ENCODE measurements around the gene C19orf33.
A peak's percentile ranks its signal among the peaks of the same experiment; 100 is the strongest.

Gene C19orf33

DNA sequence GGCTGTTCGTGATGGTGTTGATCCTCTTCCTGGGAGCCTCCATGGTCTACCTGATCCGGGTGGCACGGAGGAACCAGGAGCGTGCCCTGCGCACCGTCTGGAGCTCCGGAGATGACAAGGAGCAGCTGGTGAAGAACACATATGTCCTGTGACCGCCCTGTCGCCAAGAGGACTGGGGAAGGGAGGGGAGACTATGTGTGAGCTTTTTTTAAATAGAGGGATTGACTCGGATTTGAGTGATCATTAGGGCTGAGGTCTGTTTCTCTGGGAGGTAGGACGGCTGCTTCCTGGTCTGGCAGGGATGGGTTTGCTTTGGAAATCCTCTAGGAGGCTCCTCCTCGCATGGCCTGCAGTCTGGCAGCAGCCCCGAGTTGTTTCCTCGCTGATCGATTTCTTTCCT is 12.2 kb upstream of the C19orf33 start:
- Histone ChIP-seq H2AK5ac (ENCODE audit: low read length) (no peak overlapping the region), H3K23ac (ENCODE audit: low read length) (no peak overlapping the region), H3K18ac (ENCODE audit: low read length) (no peak overlapping the region), H3K4me3 (ENCODE audit: low read length) (no peak overlapping the region), H3K79me1 (ENCODE audit: low read length) (no peaks in the 10 kb centered on the region), H3K4me2 (ENCODE audit: low read length) (no peak overlapping the region), H4K5ac (ENCODE audit: low read length) (no peak overlapping the region), H2BK5ac (ENCODE audit: low read length) (no peak overlapping the region), H3K79me2 (ENCODE audit: control insufficient read depth, insufficient read depth, low read length) (no peaks in the 10 kb centered on the region), H2BK120ac (ENCODE audit: low read depth, low read length) (no peak overlapping the region), H3K4ac (ENCODE audit: low read depth, low read length) (no peak overlapping the region), H3K27me3 (ENCODE audit: insufficient read depth, low read length, poor library complexity) (no peaks in the 10 kb centered on the region), H4K8ac (ENCODE audit: low read depth, low read length) (no peak overlapping the region), H3K4me1 (ENCODE audit: control insufficient read depth, low read depth, low read length) (no peaks in the 10 kb centered on the region), H3K27ac (ENCODE audit: low read depth, low read length) (no peak overlapping the region), H3K36me3 (ENCODE audit: control insufficient read depth, insufficient read depth, low read length) (peaks cover 8% of the 10 kb centered on the region), H3K56ac (ENCODE audit: low read length) (no peak overlapping the region), H3K9ac (ENCODE audit: low read length) (no peak overlapping the region), H2BK15ac (replicated peaks; ENCODE audit: low read depth) (no peak overlapping the region)
- no peak for DNase-seq
- WGBS (ENCODE audit: extremely low coverage, insufficient coverage, low lambda C conversion rate) = no CpG with 5 or more reads among the region's 15 CpGs

DNA sequence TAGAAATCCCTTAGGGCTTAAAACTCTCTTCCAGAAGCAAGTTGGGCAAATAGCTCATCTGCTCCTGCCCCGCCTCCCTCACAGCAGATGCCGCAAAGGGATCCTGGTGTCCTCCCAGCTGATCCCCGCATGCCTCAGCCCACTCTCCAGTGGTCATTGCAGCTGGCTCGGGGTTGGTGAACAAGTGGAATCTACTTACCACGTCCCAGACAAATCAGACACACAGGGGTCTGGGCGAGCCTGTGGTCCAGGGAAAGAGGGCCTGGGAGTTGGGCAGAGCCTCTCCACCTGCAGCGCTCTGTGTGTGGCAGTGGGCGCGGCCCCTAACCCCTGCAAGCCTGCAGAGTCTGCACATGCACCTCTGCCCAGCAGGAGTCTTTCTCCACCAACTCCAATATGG is 10.8 kb upstream of the C19orf33 start:
- no peak overlapping the region for H2BK5ac ChIP-seq (ENCODE audit: low read length)

DNA sequence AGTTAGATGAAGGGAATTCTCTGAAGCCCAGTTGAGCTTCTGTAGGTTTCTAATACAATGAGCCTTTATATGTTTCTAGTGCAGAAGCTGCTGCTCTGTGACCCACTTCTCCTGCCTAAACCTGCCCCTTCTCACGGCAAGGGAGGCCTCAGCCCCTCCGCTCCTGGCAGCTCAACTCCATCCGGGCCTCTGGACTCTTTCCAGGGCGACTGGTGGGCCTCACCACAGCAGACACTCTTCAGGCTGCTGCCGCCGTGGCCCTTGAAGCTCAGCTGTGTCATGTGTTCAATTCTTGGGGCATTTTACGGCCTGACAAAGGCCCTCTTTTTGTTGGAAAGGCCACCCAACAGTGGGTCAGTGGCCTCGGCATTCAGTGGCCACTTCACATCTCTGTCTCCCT is 10.0 kb upstream of the C19orf33 start:
- Histone ChIP-seq H3K4me1 (ENCODE audit: control insufficient read depth, low read depth, low read length) (no peaks in the 10 kb centered on the region), H3K27me3 (ENCODE audit: insufficient read depth, low read length, poor library complexity) (no peaks in the 10 kb centered on the region), H3K4me3 (ENCODE audit: low read length) (no peak overlapping the region), H3K27ac (ENCODE audit: low read depth, low read length) (no peak overlapping the region), H3K23ac (ENCODE audit: low read length) (no peak overlapping the region), H3K56ac (ENCODE audit: low read length) (no peak overlapping the region), H3K4me2 (ENCODE audit: low read length) (no peak overlapping the region), H2BK5ac (ENCODE audit: low read length) (no peak overlapping the region), H3K9ac (ENCODE audit: low read length) (no peak overlapping the region), H2BK15ac (replicated peaks; ENCODE audit: low read depth) (no peak overlapping the region), H4K5ac (ENCODE audit: low read length) (no peak overlapping the region), H3K79me2 (ENCODE audit: control insufficient read depth, insufficient read depth, low read length) (no peaks in the 10 kb centered on the region), H3K36me3 (ENCODE audit: control insufficient read depth, insufficient read depth, low read length) (peaks cover 6% of the 10 kb centered on the region), H2AK5ac (ENCODE audit: low read length) (no peak overlapping the region), H4K8ac (ENCODE audit: low read depth, low read length) (no peak overlapping the region), H3K4ac (ENCODE audit: low read depth, low read length) (no peak overlapping the region), H3K18ac (ENCODE audit: low read length) (no peak overlapping the region), H2BK120ac (ENCODE audit: low read depth, low read length) (no peak overlapping the region), H3K79me1 (ENCODE audit: low read length) (no peaks in the 10 kb centered on the region)
- WGBS (ENCODE audit: extremely low coverage, insufficient coverage, low lambda C conversion rate) = no CpG with 5 or more reads among the region's 8 CpGs
- no peak for DNase-seq

More for the DNA sequence above, 10.8 kb upstream of the C19orf33 start:
- no CpG with 5 or more reads among the region's 9 CpGs for WGBS (ENCODE audit: extremely low coverage, insufficient coverage, low lambda C conversion rate)
- Histone ChIP-seq H3K27ac (ENCODE audit: low read depth, low read length) (no peak overlapping the region), H3K4ac (ENCODE audit: low read depth, low read length) (no peak overlapping the region), H3K4me3 (ENCODE audit: low read length) (no peak overlapping the region), H3K23ac (ENCODE audit: low read length) (no peak overlapping the region), H3K36me3 (ENCODE audit: control insufficient read depth, insufficient read depth, low read length) (peaks cover 8% of the 10 kb centered on the region), H2BK120ac (ENCODE audit: low read depth, low read length) (no peak overlapping the region), H3K9ac (ENCODE audit: low read length) (no peak overlapping the region), H3K4me1 (ENCODE audit: control insufficient read depth, low read depth, low read length) (no peaks in the 10 kb centered on the region), H2BK15ac (replicated peaks; ENCODE audit: low read depth) (no peak overlapping the region), H3K79me2 (ENCODE audit: control insufficient read depth, insufficient read depth, low read length) (no peaks in the 10 kb centered on the region), H3K27me3 (ENCODE audit: insufficient read depth, low read length, poor library complexity) (no peaks in the 10 kb centered on the region), H3K56ac (ENCODE audit: low read length) (no peak overlapping the region), H3K79me1 (ENCODE audit: low read length) (no peaks in the 10 kb centered on the region), H2AK5ac (ENCODE audit: low read length) (no peak overlapping the region), H3K18ac (ENCODE audit: low read length) (no peak overlapping the region), H3K4me2 (ENCODE audit: low read length) (no peak overlapping the region), H4K8ac (ENCODE audit: low read depth, low read length) (no peak overlapping the region), H4K5ac (ENCODE audit: low read length) (no peak overlapping the region)
- no peak for DNase-seq

DNA sequence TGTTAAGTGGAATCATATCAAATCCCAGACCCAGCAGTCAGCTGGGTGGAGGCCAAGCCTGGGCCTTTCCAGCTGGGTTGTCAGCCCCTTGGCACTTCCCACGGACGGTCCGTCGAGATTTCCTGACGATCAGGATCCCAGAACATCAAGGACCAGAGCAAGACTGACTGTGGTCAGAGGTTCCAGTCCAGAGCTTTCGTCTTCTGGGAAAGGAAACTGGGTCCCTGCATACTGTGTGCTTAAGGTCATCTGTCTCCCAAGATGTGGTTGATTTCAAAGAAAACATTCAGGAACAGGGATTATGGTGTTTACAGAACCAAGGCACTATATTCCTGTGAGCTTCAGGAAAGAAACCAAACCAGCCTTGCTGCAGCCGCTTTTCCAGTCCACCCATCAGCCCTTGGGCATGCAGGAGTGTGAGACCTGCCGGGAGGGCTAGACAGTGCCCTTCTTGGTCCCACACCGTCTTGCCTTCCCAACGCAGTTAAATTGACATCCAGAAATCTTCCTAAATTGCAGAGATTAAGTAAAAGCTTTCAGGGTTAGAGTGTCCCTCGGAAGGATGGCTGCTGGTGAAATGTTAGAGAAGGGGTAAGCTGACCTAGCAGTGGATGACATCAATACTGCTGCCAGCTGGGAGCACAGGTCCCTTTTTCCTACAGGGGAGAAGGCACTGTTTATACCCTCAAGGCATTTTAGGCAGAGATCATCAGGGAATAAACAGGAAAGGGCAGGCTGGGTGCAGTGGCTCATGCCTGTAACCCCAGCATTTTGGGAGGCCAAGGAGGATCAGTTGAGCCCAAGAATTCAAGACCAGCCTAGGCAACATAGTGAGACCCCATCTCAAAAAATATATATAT is 5.0 kb upstream of the C19orf33 start:
- Histone ChIP-seq H3K27ac (ENCODE audit: low read depth, low read length) (no peak overlapping the region), H3K4ac (ENCODE audit: low read depth, low read length) (no peak overlapping the region), H3K56ac (ENCODE audit: low read length) (no peak overlapping the region), H3K27me3 (ENCODE audit: insufficient read depth, low read length, poor library complexity) (no peaks in the 10 kb centered on the region), H3K79me2 (ENCODE audit: control insufficient read depth, insufficient read depth, low read length) (no peaks in the 10 kb centered on the region), H4K5ac (ENCODE audit: low read length) (no peak overlapping the region), H2BK120ac (ENCODE audit: low read depth, low read length) (no peak overlapping the region), H3K4me2 (ENCODE audit: low read length) (no peak overlapping the region), H2AK5ac (ENCODE audit: low read length) (no peak overlapping the region), H2BK5ac (ENCODE audit: low read length) (no peak overlapping the region), H3K23ac (ENCODE audit: low read length) (no peak overlapping the region), H3K18ac (ENCODE audit: low read length) (no peak overlapping the region), H3K9ac (ENCODE audit: low read length) (no peak overlapping the region), H3K4me1 (ENCODE audit: control insufficient read depth, low read depth, low read length) (no peaks in the 10 kb centered on the region), H3K36me3 (ENCODE audit: control insufficient read depth, insufficient read depth, low read length) (peaks cover 1% of the 10 kb centered on the region), H2BK15ac (replicated peaks; ENCODE audit: low read depth) (no peak overlapping the region), H3K4me3 (ENCODE audit: low read length) (no peak overlapping the region), H4K8ac (ENCODE audit: low read depth, low read length) (no peak overlapping the region), H3K79me1 (ENCODE audit: low read length) (no peaks in the 10 kb centered on the region)
- no CpG with 5 or more reads among the region's 11 CpGs for WGBS (ENCODE audit: extremely low coverage, insufficient coverage, low lambda C conversion rate)
- DNase-seq = no peak

DNA sequence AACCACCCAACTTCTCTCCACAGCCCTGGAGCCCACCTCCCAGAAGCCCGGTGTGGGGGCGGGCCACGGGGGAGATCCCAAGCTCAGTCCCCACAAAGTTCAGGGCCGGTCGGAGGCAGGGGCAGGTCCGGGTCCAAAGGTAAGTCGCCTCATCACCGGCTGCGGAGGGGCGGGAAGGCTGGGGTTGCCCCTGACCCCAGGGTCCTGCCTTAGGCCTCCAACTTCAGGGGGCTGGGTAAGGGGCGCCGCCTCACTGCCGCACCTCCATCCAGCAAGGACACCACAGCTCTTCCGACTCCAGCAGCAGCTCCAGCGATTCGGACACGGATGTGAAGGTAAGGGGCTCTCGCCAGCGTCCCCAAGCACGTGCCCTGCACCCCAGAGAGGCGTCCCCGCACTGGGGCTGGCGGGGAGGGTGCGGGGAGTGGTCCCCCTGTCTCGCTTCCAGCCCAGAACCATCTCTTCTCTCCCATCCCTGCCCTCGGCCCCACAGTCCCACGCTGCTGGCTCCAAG is 358 bp downstream of the C19orf33 start:
- Histone ChIP-seq H2BK15ac (replicated peaks; ENCODE audit: low read depth) (no peak overlapping the region), H3K36me3 (ENCODE audit: control insufficient read depth, insufficient read depth, low read length) (no peaks in the 10 kb centered on the region), H3K27ac (ENCODE audit: low read depth, low read length) (no peak overlapping the region)

More for the DNA sequence above, 358 bp downstream of the C19orf33 start:
- peak overlapping the region; percentile 70 for H3K9ac ChIP-seq (ENCODE audit: low read length)
- no peak overlapping the region for H2AK5ac ChIP-seq (ENCODE audit: low read length)
- no peak overlapping the region for H3K4me3 ChIP-seq (ENCODE audit: low read length)
- no peaks in the 10 kb centered on the region for H3K27me3 ChIP-seq (ENCODE audit: insufficient read depth, low read length, poor library complexity)
- peak overlapping the region; percentile 56 for H3K56ac ChIP-seq (ENCODE audit: low read length)
- no peaks in the 10 kb centered on the region for H3K4me1 ChIP-seq (ENCODE audit: control insufficient read depth, low read depth, low read length)
- no peaks in the 10 kb centered on the region for H3K79me1 ChIP-seq (ENCODE audit: low read length)
- no peak overlapping the region for H2BK120ac ChIP-seq (ENCODE audit: low read depth, low read length)
- no peak overlapping the region for H3K4ac ChIP-seq (ENCODE audit: low read depth, low read length)
- H4K5ac ChIP-seq (ENCODE audit: low read length) = no peak overlapping the region
- peak overlapping the region; percentile 16 for H3K4me2 ChIP-seq (ENCODE audit: low read length)
- no peaks in the 10 kb centered on the region for H3K79me2 ChIP-seq (ENCODE audit: control insufficient read depth, insufficient read depth, low read length)
- no peak overlapping the region for H2BK5ac ChIP-seq (ENCODE audit: low read length)
- no peak overlapping the region for H4K8ac ChIP-seq (ENCODE audit: low read depth, low read length)
- DNase-seq = peak; percentile 19
- no CpG with 5 or more reads among the region's 27 CpGs for WGBS (ENCODE audit: extremely low coverage, insufficient coverage, low lambda C conversion rate)
- H3K23ac ChIP-seq (ENCODE audit: low read length) = no peak overlapping the region
- H3K18ac ChIP-seq (ENCODE audit: low read length) = no peak overlapping the region
